Upper lobe of right lung (tissue), 1 donor: ENCODE data around the gene UGGT2. TPM values are rescaled to one million over a fixed set of nuclear protein-coding genes. Genes with fewer than 3 reads are reported as not detected.

Source experiments
- ATAC-seq: fragments of 200-7000 bp; cut with Tn5 transposase; one replicate; pipeline ENCODE4 v1.9.1; 2020; ENCODE audit warnings: mild to moderate bottlenecking, moderate library complexity
- DNase-seq: peaks from one replicate; pipeline ENCODE4 v3.0.0-alpha.2; 2020
- H3K27ac ChIP-seq: fragments of 200-600 bp; one replicate; pipeline ENCODE4 v1.8.0; 2022
- H3K27me3 ChIP-seq: fragments of 200-600 bp; one replicate; pipeline ENCODE4 v1.8.0; 2022; ENCODE audit warnings: mild to moderate bottlenecking
- H3K36me3 ChIP-seq: fragments of 200-600 bp; one replicate; pipeline ENCODE4 v1.8.0; 2022
- H3K4me1 ChIP-seq: fragments of 200-600 bp; one replicate; pipeline ENCODE4 v1.8.0; 2022
- H3K4me3 ChIP-seq: fragments of 200-600 bp; one replicate; pipeline ENCODE4 v1.8.0; 2022; ENCODE audit warnings: mild to moderate bottlenecking
- H3K9me3 ChIP-seq: fragments of 200-600 bp; one replicate; pipeline ENCODE4 v1.8.0; 2022
- intact Hi-C: fragments of 100-400 bp; cut with DNase I; formaldehyde crosslinking; loops from one replicate; pipeline ENCODE4 v1.11.0; 2022
- total RNA-seq: library from RNA; stranded (reverse); fragmentation: NEBNext Ultra II Directional; extraction: Animal tissue kit (Norgen Biotek cat#: 25700); gene quantifications from one replicate; pipeline ENCODE4 v1.2.1, GENCODE V29; 2021
- TF ChIP-seq, protein P1 (sequence below): fragments of 200-600 bp; IDR thresholded peaks from one replicate; pipeline ENCODE4 v1.8.0; 2022; ENCODE audit warnings: antibody characterized with exemption
- donor health status: DM: no; HTN: yes; CAD: no; lungs with severe emphysema.

The UGGT2 gene
- total RNA-seq, 1 donor from 2014 or later = 21.7 TPM

DNA sequence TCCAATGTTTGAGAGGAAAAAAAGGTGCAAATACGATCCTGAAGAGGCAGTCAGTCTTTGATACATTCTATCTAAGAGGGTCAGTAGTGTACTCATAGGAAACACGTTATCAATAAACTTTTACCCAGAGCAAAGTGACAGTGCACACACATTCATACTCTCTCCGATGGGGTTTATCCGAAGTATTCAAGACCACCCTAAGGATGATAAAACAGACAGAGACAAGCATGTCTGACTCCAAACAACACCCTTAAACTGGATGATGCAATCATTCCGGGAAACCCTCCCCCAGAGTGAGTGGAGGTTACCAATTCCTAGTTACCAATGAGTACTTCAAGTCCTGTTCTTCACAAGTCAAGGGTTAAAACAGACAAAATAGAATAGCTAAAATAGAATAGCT, 297.1 kb downstream of the UGGT2 start:
- H3K9me3 ChIP-seq = no peaks in the 10 kb centered on the region
- DNase-seq (no peak), ATAC-seq (no peak)

GRCh38 chr13:95754069-95754468, 299.1 kb downstream of the UGGT2 start:
- no peaks in the 10 kb centered on the region for H3K36me3 ChIP-seq
- no peaks in the 10 kb centered on the region for H3K27me3 ChIP-seq
- TF ChIP-seq, protein P1, sequence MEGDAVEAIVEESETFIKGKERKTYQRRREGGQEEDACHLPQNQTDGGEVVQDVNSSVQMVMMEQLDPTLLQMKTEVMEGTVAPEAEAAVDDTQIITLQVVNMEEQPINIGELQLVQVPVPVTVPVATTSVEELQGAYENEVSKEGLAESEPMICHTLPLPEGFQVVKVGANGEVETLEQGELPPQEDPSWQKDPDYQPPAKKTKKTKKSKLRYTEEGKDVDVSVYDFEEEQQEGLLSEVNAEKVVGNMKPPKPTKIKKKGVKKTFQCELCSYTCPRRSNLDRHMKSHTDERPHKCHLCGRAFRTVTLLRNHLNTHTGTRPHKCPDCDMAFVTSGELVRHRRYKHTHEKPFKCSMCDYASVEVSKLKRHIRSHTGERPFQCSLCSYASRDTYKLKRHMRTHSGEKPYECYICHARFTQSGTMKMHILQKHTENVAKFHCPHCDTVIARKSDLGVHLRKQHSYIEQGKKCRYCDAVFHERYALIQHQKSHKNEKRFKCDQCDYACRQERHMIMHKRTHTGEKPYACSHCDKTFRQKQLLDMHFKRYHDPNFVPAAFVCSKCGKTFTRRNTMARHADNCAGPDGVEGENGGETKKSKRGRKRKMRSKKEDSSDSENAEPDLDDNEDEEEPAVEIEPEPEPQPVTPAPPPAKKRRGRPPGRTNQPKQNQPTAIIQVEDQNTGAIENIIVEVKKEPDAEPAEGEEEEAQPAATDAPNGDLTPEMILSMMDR = no peak
- H3K4me1 ChIP-seq = no peaks in the 10 kb centered on the region
- no peaks in the 10 kb centered on the region for H3K9me3 ChIP-seq
- peak; percentile 37 for ATAC-seq
- intact Hi-C loops = no loop called here
- H3K4me3 ChIP-seq = no peak overlapping the region
- DNase-seq = no peak
- H3K27ac ChIP-seq = no peak overlapping the region

More for the DNA sequence above, 297.1 kb downstream of the UGGT2 start:
- Histone ChIP-seq H3K4me1 (no peaks in the 10 kb centered on the region), H3K36me3 (peaks cover 8% of the 10 kb centered on the region), H3K4me3 (no peak overlapping the region), H3K27me3 (no peaks in the 10 kb centered on the region), H3K27ac (no peak overlapping the region)
- intact Hi-C loops = no loop called here
- TF ChIP-seq, protein P1 = no peak

- H3K27me3 ChIP-seq = no peaks in the 10 kb centered on the region
- H3K36me3 ChIP-seq = no peaks in the 10 kb centered on the region
- no peak overlapping the region for H3K27ac ChIP-seq
- H3K9me3 ChIP-seq = no peaks in the 10 kb centered on the region
- ATAC-seq (no peak), DNase-seq (no peak)
- H3K4me3 ChIP-seq = no peak overlapping the region
- intact Hi-C loops = no loop called here
- H3K4me1 ChIP-seq = no peaks in the 10 kb centered on the region
- TF ChIP-seq, protein P1 = no peak
Measured at GRCh38 chr13:95752677-95753076, 300.5 kb downstream of the UGGT2 start.

Other genes with a start within 250 kb of the UGGT2 start
- not detected for gene HS6ST3, start 36.7 kb upstream of the UGGT2 start, total RNA-seq